IMR-90 (cell line): Measurements from ENCODE around the gene KRT8. TPM values are rescaled to one million over a fixed set of nuclear protein-coding genes. Genes with fewer than 3 reads are reported as not detected.

ENCODE experiments used
- USF2 ChIP-seq: fragments of 150-350 bp; IDR thresholded peaks from 2 replicates; pipeline ENCODE4 v1.6.1; 2017; ENCODE audit warnings: mild to moderate bottlenecking, antibody characterized with exemption, low read length, low read depth
- polyA plus RNA-seq, 3 experiments: library from polyadenylated mRNA; depleted of rRNA; stranded (reverse); fragments of >200 nt; gene quantifications; 2 replicates each; pipeline ENCODE4 v1.2.3, GENCODE V29; 2012; ENCODE audit warnings: low replicate concordance in 1 of 3
- total RNA-seq: library from RNA; depleted of rRNA; stranded (reverse); fragments of >200 nt; gene quantifications from 2 replicates; pipeline ENCODE4 v1.2.3, GENCODE V29; 2012
- TF ChIP-seq, protein P1 (sequence below): fragments of 150-350 bp; IDR thresholded peaks from 2 replicates; pipeline ENCODE4 v1.6.1; 2016; ENCODE audit warnings: low read depth, mild to moderate bottlenecking, low read length, moderate library complexity, borderline replicate concordance

The KRT8 gene
- total and polyA plus RNA-seq, 2 of the 4 experiments (the other 2 are of a cell fraction): 10.9 to 39.3 TPM

DNA sequence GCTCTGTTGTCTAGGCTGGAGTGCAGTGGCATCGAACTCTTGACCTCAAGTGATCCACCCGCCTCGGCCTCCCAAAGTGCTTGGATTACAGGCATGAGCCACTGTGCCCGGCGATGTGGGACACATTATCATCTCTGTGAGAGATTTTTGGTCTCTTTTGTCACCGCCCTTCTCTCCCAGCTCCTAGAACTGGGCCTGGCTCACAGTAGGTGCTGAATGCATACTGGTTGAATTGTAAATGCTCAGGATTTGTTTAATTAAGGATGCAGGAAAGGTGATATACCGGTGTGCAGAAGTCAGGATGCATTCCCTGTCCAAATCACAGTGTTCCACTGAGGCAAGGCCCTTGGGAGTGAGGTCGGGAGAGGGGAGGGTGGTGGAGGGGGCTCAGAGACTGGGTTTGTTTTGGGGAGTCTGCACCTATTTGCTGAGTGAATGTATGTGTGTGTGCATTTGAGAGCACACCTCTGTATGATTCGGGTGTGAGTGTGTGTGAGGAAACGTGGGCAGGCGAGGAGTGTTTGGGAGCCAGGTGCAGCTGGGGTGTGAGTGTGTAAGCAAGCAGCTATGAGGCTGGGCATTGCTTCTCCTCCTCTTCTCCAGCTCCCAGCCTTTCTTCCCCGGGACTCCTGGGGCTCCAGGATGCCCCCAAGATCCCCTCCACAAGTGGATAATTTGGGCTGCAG lies 43.0 kb upstream of the KRT8 start (continued):
- TF ChIP-seq, protein P1, sequence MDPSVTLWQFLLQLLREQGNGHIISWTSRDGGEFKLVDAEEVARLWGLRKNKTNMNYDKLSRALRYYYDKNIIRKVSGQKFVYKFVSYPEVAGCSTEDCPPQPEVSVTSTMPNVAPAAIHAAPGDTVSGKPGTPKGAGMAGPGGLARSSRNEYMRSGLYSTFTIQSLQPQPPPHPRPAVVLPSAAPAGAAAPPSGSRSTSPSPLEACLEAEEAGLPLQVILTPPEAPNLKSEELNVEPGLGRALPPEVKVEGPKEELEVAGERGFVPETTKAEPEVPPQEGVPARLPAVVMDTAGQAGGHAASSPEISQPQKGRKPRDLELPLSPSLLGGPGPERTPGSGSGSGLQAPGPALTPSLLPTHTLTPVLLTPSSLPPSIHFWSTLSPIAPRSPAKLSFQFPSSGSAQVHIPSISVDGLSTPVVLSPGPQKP: no peak
- no peak for TF ChIP-seq USF2
